ENCODE measurements around the gene MYOG. TPM values are rescaled to one million over a fixed set of nuclear protein-coding genes. Genes with fewer than 3 reads are reported as not detected.

The MYOG gene
- total and polyA plus RNA-seq, 2 experiments from 2014 or later, result not detected

- Mint-ChIP-seq H3K36me3 (ENCODE audit: low read depth) (peaks cover 10% of the 10 kb centered on the region; the same call in 2 of the 3 replicates), H3K4me1 (no peaks in the 10 kb centered on the region), H3K27ac (no peak overlapping the region), H3K4me3 (no peak overlapping the region), H3K9me3 (peaks cover 18% of the 10 kb centered on the region), H3K27me3 (ENCODE audit: insufficient read depth, low read depth, poor library complexity) (peaks cover 2% of the 10 kb centered on the region)
- no peaks in the 10 kb centered on the region; the same call in 1 of the 2 replicates for H3K9me2 ChIP-seq (ENCODE audit: insufficient read depth)
- H3F3A ChIP-seq (replicated peaks; ENCODE audit: low read depth), result no peaks in the 10 kb centered on the region
- ATAC-seq (no peak), DNase-seq (ENCODE audit: low spot score) (no peak)
- TF ChIP-seq EZH2phosphoT487 (IDR thresholded peaks at IDR 0.05; ENCODE audit: unreplicated experiment), result no peak
- no peak for TF ChIP-seq ZNF114 (CRISPR knock-in tag; IDR thresholded peaks at IDR 0.05)
- TF ChIP-seq ETS1 (IDR thresholded peaks at IDR 0.05), result no peak
- no peak for TF ChIP-seq JUNB (IDR thresholded peaks at IDR 0.05; ENCODE audit: unreplicated experiment)
- TF ChIP-seq CREB1 (CRISPR knock-in tag; IDR thresholded peaks at IDR 0.05; ENCODE audit: low read depth), result no peak
- TF ChIP-seq REST (IDR thresholded peaks at IDR 0.05; ENCODE audit: unreplicated experiment), result no peak
- no peak for TF ChIP-seq EZH2 (IDR thresholded peaks at IDR 0.05; ENCODE audit: low read depth, unreplicated experiment)
- no peak for TF ChIP-seq ZNF462 (CRISPR knock-in tag; IDR thresholded peaks at IDR 0.05)
- TF ChIP-seq CTCF (conservative IDR thresholded peaks at IDR 0.05; ENCODE audit: low read depth in 2 of 2), result no peak
- no peak for TF ChIP-seq ZNF331 (CRISPR knock-in tag; IDR thresholded peaks at IDR 0.05; ENCODE audit: low read depth)
- TF ChIP-seq STAT1 (IDR thresholded peaks at IDR 0.05; ENCODE audit: unreplicated experiment), result no peak
- no peak for TF ChIP-seq NANOG (IDR thresholded peaks at IDR 0.05; ENCODE audit: borderline replicate concordance)
- no peak for TF ChIP-seq POLR2AphosphoS5 (IDR thresholded peaks at IDR 0.05; ENCODE audit: low read depth)
- no peak overlapping the region for H2AFZ ChIP-seq
- H3K27ac ChIP-seq (ENCODE audit: low read depth), result no peak overlapping the region
- H3K79me2 ChIP-seq (replicated peaks; ENCODE audit: insufficient read depth), result no peaks in the 10 kb centered on the region
- H3K4me3 ChIP-seq, result no peak overlapping the region
- no peak overlapping the region for H3K4me2 ChIP-seq
- no peaks in the 10 kb centered on the region for H3K27me3 ChIP-seq (ENCODE audit: insufficient read depth)
- H3K4me1 ChIP-seq (ENCODE audit: insufficient read depth), result no peaks in the 10 kb centered on the region
- no peaks in the 10 kb centered on the region for H4K20me1 ChIP-seq (replicated peaks; ENCODE audit: insufficient read depth)
- H3K36me3 ChIP-seq (ENCODE audit: insufficient read depth), result peaks cover 3% of the 10 kb centered on the region; the same call in 1 of the 2 replicates
These were observed 12.6 kb upstream of the MYOG start for GRCh38 chr1:203098445-203098844.
